DND-41 (cell line): Measurements from ENCODE around the gene CGB3.

Source experiments
- CTCF ChIP-seq: IDR thresholded peaks from 2 replicates; pipeline ENCODE4 v1.5.1; 2012; ENCODE audit warnings: borderline replicate concordance, low read length, moderate library complexity, mild to moderate bottlenecking; ENCODE audit not compliant: poor library complexity, severe bottlenecking; ENCODE audit errors: extremely low read depth
- EZH2 ChIP-seq: IDR thresholded peaks from 3 replicates; pipeline ENCODE4 v1.6.1; 2012; ENCODE audit warnings: borderline replicate concordance, low read depth, mild to moderate bottlenecking, moderate library complexity, low read length, inconsistent platforms; ENCODE audit not compliant: severe bottlenecking

GRCh38 chr19:49020342-49020741 is 3.8 kb downstream of the CGB3 start:
- no peak for TF ChIP-seq CTCF
- no peak for TF ChIP-seq EZH2
